IPS-NIHi11 (cell line): ENCODE data around the gene PNPLA3.
"Not testable (repeated sequence)": the region's sequence is repeated elsewhere in the genome, so short reads cannot be mapped to it uniquely, and the experiment has no call there.

Experiments
- DNase-seq: peaks from one replicate; pipeline ENCODE4 v3.0.0; 2012; ENCODE audit warnings: mixed read lengths, low spot score

The PNPLA3 gene

GRCh38 chr22:43890901-43891331, 32.7 kb upstream of the PNPLA3 start:
- no peak for DNase-seq

GRCh38 chr22:43891360-43892182, 32.0 kb upstream of the PNPLA3 start, which contains the start of gene PNPLA5:
PNPLA5 (minus strand) TSS chr22:43892013; CDS start chr22:43891880, 133 bp downstream.
- peak; percentile 83 for DNase-seq

GRCh38 chr22:43892183-43892894, 31.3 kb upstream of the PNPLA3 start:
- DNase-seq = no peak

GRCh38 chr22:43893266-43893665, 30.3 kb upstream of the PNPLA3 start:
- no peak for DNase-seq

- no peak for DNase-seq
Measured at GRCh38 chr22:43894122-43894521, 29.5 kb upstream of the PNPLA3 start.

- peak; percentile 37 for DNase-seq
Measured at GRCh38 chr22:43895986-43896645, 27.5 kb upstream of the PNPLA3 start.

GRCh38 chr22:43897751-43898261, 25.8 kb upstream of the PNPLA3 start:
- no peak for DNase-seq

- no peak for DNase-seq
Measured at GRCh38 chr22:43900206-43900605, 23.4 kb upstream of the PNPLA3 start.

GRCh38 chr22:43901976-43902643, 21.5 kb upstream of the PNPLA3 start:
- no peak for DNase-seq

- not testable (repeated sequence) for DNase-seq
Measured at GRCh38 chr22:43903033-43903432, 20.6 kb upstream of the PNPLA3 start.

- not testable (repeated sequence) for DNase-seq
Measured at GRCh38 chr22:43904412-43904811, 19.2 kb upstream of the PNPLA3 start.

- no peak for DNase-seq
Measured at GRCh38 chr22:43905681-43906080, 17.9 kb upstream of the PNPLA3 start.

GRCh38 chr22:43909708-43910107, 13.9 kb upstream of the PNPLA3 start:
- DNase-seq = no peak

- DNase-seq = no peak
Measured at GRCh38 chr22:43910178-43910695, 13.4 kb upstream of the PNPLA3 start.

GRCh38 chr22:43911351-43911750, 12.3 kb upstream of the PNPLA3 start:
- no peak for DNase-seq

- DNase-seq = no peak
Measured at GRCh38 chr22:43917521-43917920, 6.1 kb upstream of the PNPLA3 start.

GRCh38 chr22:43919106-43919973, 4.3 kb upstream of the PNPLA3 start:
- no peak for DNase-seq

- no peak for DNase-seq
Measured at GRCh38 chr22:43921370-43921769, 2.2 kb upstream of the PNPLA3 start.

GRCh38 chr22:43922123-43922522, 1.5 kb upstream of the PNPLA3 start:
- no peak for DNase-seq

- no peak for DNase-seq
Measured at GRCh38 chr22:43923191-43923590, 414 bp upstream of the PNPLA3 start.

GRCh38 chr22:43924877-43925276, 1.3 kb downstream of the PNPLA3 start:
- no peak for DNase-seq
